ENCODE data around the gene MAGI2.

MAGI2 gene

GRCh38 chr7:78215199-78215598 is 1238.3 kb downstream of the MAGI2 start:
- ChIA-PET CTCF (no interaction called here), POLR2A (no interaction called here)
- no peak for DNase-seq (ENCODE audit: extremely low spot score)
- no peak for TF ChIP-seq CTCF (IDR thresholded peaks at IDR 0.05; ENCODE audit: control extremely low read depth, extremely low read depth, low read depth, missing control alignments)

- no peak for DNase-seq (ENCODE audit: extremely low spot score)
- ChIA-PET CTCF (no interaction called here), POLR2A (no interaction called here)
- TF ChIP-seq CTCF (IDR thresholded peaks at IDR 0.05; ENCODE audit: control extremely low read depth, extremely low read depth, low read depth, missing control alignments), result no peak
Measured at GRCh38 chr7:78213402-78213801, 1240.1 kb downstream of the MAGI2 start.

GRCh38 chr7:78212476-78213060 is 1240.9 kb downstream of the MAGI2 start:
- DNase-seq (ENCODE audit: extremely low spot score), result no peak
- TF ChIP-seq CTCF (IDR thresholded peaks at IDR 0.05; ENCODE audit: control extremely low read depth, extremely low read depth, low read depth, missing control alignments), result no peak
- POLR2A ChIA-PET, result no interaction called here
- CTCF ChIA-PET, result interaction anchor here (1.0 kb wide), 1 partner anchor 11 kb away, joined by 3 read pairs; no protein-coding TSS in a partner anchor

GRCh38 chr7:78207269-78207668 is 1246.2 kb downstream of the MAGI2 start:
- POLR2A ChIA-PET, result no interaction called here
- CTCF ChIA-PET, result no interaction called here
- no peak for TF ChIP-seq CTCF (IDR thresholded peaks at IDR 0.05; ENCODE audit: control extremely low read depth, extremely low read depth, low read depth, missing control alignments)
- DNase-seq (ENCODE audit: extremely low spot score), result no peak

GRCh38 chr7:78206769-78207168 is 1246.7 kb downstream of the MAGI2 start:
- CTCF ChIA-PET, result no interaction called here
- DNase-seq (ENCODE audit: extremely low spot score), result no peak
- POLR2A ChIA-PET, result no interaction called here
- no peak for TF ChIP-seq CTCF (IDR thresholded peaks at IDR 0.05; ENCODE audit: control extremely low read depth, extremely low read depth, low read depth, missing control alignments)

- DNase-seq (ENCODE audit: extremely low spot score), result no peak
- CTCF ChIA-PET, result no interaction called here
- no peak for TF ChIP-seq CTCF (IDR thresholded peaks at IDR 0.05; ENCODE audit: control extremely low read depth, extremely low read depth, low read depth, missing control alignments)
- POLR2A ChIA-PET, result no interaction called here
Measured at GRCh38 chr7:78203042-78203720, 1250.3 kb downstream of the MAGI2 start.
